Middle frontal gyrus (tissue), 1 donor: Measurements from ENCODE around the gene HIRIP3.
"Not testable (repeated sequence)": the region's sequence is repeated elsewhere in the genome, so short reads cannot be mapped to it uniquely, and the experiment has no call there.

Source experiments
- DNase-seq: peaks from one replicate; pipeline ENCODE4 v3.0.0-alpha.2; 2015; ENCODE audit warnings: low spot score; ENCODE audit errors: extremely low spot score

Gene HIRIP3

GRCh38 chr16:29995324-29995910, at the start of gene HIRIP3:
TSS of gene HIRIP3 (minus strand) at chr16:29995617. CDS start at chr16:29995605, 12 bp downstream.
- DNase-seq = peak; percentile 84

- no peak for DNase-seq
Observed at GRCh38 chr16:30041841-30042240, 46.4 kb upstream of the HIRIP3 start.

GRCh38 chr16:30040690-30041089, 45.3 kb upstream of the HIRIP3 start:
- DNase-seq = not testable (repeated sequence)

- DNase-seq = no peak
Observed at GRCh38 chr16:30040221-30040620, 44.8 kb upstream of the HIRIP3 start.

- DNase-seq = no peak
Observed at GRCh38 chr16:30033270-30033669, 37.9 kb upstream of the HIRIP3 start.

GRCh38 chr16:30032083-30032819, 36.8 kb upstream of the HIRIP3 start:
- DNase-seq = no peak

- DNase-seq = no peak
Observed at GRCh38 chr16:30031477-30031918, 36.1 kb upstream of the HIRIP3 start.

- DNase-seq = no peak
Observed at GRCh38 chr16:30030841-30031413, 35.5 kb upstream of the HIRIP3 start, which contains the start of gene TLCD3B. TSS of gene TLCD3B (minus strand) at chr16:30031271. CDS start at chr16:30030527, 744 bp downstream.

GRCh38 chr16:30030011-30030685, 34.7 kb upstream of the HIRIP3 start:
- no peak for DNase-seq

GRCh38 chr16:30028438-30029076, 33.1 kb upstream of the HIRIP3 start:
- no peak for DNase-seq

- no peak for DNase-seq
Observed at GRCh38 chr16:30027588-30028437, 32.4 kb upstream of the HIRIP3 start.

- DNase-seq = no peak
Observed at GRCh38 chr16:30026449-30026848, 31.0 kb upstream of the HIRIP3 start.

GRCh38 chr16:30025574-30025973, 30.2 kb upstream of the HIRIP3 start:
- no peak for DNase-seq

- no peak for DNase-seq
Observed at GRCh38 chr16:30025156-30025555, 29.7 kb upstream of the HIRIP3 start.

GRCh38 chr16:30024451-30024850, 29.0 kb upstream of the HIRIP3 start:
- no peak for DNase-seq

GRCh38 chr16:30023586-30023985, 28.2 kb upstream of the HIRIP3 start:
- no peak for DNase-seq

- DNase-seq = no peak
Observed at GRCh38 chr16:30022887-30023286, 27.5 kb upstream of the HIRIP3 start, which contains the start of gene C16orf92. TSS of gene C16orf92 (plus strand) at chr16:30023198. CDS start at chr16:30023341, 143 bp downstream.

- no peak for DNase-seq
Observed at GRCh38 chr16:30018731-30019158, 23.3 kb upstream of the HIRIP3 start.

- not testable (repeated sequence) for DNase-seq
Observed at GRCh38 chr16:30017937-30018336, 22.5 kb upstream of the HIRIP3 start.

- no peak for DNase-seq
Observed at GRCh38 chr16:30017277-30017656, 21.9 kb upstream of the HIRIP3 start.
